HG03521 (cell line): Measurements from ENCODE around the gene CCNT2.
"Not testable (repeated sequence)": the region's sequence is repeated elsewhere in the genome, so short reads cannot be mapped to it uniquely, and the experiment has no call there.

Experiments used
- ATAC-seq: cut with Tn5 transposase; IDR thresholded peaks from one replicate; pipeline ENCODE4 v1.9.1; 2021; ENCODE audit warnings: mild to moderate bottlenecking, moderate library complexity; ENCODE audit not compliant: unreplicated experiment

Gene CCNT2

DNA sequence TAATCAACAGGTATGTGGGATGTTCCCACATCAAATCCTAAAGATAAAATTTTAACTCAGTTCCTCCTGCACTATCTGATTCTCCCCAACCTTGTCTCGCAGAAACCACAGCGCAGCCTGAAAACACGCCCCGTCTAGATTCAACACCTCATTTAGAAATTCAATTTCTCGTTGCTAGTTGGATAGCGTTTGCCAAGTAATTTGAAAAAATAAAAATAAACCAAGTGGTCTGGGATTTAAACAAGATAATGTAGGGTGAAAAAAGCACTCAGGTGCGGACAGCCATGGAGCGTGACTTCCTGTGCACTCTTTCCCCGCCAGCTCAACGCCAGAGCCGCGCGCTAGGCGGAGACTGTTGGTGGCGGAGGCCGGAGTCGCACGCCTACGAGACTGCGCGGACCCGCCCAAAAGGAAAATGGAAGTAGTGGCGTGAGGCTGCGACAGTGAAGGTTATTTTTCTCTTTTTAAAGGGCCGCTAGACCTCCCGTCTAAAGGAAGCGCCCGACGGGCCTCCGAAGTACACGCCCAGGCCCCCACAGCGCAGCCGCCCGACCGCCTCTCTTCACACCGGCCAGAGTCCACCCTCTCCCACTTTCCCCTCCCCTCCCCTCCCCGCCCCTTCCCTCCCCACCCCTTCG is 615 bp upstream of the CCNT2 start:
- ATAC-seq: peak; percentile 70

DNA sequence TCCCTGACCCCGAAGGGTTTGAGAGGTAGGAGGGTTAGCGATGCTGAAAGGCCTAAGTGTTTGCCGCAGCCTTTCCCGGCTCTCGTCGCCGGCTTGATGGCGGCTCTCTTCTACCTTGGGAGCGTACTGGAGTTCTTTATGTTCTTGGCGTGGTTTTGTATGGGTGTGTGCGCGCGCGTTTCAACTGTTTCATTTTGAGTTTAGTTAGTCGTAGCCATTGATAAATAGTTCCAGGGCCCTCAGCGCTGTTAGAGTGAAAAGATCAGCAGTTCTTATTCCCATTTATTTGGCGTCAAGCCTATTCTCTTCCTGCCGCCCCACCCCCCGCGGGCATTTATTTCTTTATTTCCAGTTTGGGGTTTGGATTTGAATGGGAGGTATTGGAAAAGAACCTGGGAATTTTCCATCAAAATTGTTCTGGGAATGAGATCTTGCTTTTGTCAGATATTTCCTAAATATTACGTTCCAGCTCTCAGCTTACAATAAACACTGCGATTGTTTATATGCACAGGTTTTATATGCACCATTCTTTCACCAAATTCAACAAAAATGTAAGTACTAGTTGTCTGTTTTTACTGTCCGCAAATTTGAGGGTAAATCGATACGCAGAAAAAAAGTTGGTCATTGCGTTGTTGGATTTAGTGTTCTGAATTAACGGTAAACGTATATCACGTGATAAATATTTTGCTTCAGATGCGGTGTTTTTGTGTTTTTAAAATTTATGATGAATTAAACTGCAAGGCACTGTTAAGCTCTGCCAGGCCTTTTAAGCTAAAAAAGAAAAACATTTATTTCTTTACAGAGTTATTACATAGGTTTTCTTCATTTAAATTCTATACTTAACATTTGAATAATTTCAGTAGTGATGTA is 954 bp downstream of the CCNT2 start:
- ATAC-seq: peak; percentile 0

DNA sequence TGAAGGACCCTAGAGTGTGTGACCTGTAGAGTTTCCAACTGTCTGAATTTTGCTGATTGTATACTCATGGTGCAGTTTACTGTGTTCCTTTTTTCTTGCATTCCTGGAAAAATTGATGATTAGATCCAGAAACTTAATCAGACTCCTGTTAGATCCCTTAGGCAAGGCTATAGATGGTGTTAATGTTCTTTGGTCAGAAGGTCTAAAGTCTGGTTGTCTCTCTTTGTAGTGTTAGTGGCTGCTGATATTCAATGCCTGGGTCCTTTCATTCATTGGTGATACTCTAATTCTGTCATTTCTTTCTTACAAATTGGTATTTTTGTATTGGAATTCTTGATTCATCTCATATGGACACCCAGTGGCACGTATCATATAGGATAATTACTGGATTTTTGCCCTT is 6.3 kb downstream of the CCNT2 start:
- ATAC-seq: no peak

DNA sequence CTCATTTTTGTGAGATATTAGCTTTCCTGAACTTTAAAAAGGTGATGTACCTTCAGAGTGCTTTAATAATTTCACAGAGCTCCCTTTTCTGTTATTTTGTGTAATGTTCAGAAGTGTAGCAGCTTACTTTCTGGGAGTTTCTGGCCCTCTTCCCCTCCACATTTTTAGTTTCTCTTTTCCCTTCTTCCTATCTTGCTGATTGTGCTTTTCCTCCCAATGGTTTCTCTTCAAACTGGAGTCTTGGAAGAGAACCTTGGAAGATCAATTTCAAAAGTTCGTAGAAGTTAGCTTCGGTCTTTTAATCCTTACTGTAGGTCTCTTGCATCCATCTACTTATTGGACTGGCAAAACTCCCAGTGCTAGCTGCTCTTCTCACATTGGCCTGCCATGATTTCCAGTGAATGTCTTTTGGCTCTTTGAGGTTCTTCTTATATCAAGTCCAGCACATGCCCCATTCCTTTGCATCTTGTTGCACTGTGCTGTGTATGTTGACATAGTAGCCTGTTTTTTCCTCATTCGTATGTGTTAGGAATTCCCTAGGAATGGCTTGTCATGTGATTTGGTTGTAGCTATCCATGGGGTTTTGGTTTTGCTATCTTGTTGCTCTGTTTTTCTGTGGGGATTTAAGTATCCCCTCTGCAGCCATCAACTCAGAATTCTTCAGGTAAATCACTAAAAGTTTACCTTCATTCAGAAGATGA is 7.8 kb downstream of the CCNT2 start:
- no peak for ATAC-seq

DNA sequence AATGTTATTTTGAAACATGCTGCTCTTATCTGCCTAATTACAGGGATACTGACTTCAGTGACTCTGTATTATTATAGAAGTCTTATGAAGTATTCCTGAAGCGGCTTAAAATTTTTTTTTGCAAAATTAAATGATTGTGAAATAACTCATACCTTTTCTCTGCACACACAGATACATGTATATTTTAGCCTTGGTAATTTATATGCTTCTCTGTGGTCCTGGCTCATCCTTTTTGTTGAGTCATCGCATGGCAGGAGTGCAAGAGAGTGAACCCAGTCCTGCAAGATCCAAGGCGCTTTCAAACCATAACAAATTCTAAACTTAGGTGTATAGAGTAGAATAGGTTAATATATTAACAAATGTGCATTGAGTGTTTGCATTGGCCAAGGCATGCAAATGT is 8.6 kb downstream of the CCNT2 start:
- ATAC-seq: no peak

DNA sequence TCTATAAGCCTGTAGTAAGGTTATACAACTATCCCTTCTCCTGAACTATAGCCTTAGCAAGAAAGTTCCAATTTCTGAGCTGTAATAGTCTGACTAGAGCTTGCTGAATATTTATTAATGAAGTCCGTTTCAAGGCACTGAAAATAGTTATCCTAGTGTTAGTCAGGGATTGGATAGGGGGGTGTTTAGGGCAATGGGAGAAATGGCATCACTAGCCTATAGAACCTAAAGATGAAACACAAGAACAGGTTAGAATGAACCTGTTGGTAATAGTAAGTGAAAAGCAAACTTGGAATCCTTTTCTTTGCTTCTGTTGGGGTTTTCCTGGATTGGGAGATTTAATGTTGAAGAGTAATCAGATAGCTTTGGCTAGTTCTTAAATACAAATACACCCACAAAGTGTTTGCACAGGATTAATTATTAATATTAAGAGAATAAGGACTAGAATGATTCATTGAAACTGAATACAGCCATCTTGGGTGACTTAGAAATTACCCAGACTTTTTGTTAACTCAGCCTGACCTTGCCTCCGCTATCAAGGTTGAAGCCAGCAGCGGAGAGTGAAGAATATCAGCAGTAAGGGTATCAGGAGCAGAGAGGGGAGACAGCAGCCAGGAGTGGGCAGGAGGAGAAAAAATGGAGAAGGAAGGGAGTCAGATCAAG is 14.4 kb downstream of the CCNT2 start:
- ATAC-seq: no peak

DNA sequence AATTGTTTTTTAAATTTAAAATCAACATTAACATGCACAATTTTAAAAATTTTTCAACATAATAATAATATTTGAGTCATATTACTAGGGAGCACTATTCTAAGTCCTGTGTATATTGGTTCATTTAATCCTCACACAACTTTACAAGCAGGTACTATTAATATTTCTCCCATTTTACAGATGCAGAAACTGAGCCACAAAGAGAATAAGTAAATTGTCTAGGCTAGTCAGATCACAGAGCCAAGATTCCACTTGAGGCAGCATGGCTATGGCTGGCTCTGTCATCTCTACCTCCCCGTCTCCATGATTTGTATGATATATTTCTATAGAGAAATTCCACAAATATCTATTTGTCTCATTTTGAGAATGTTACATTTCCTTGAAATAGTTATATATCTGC is 15.1 kb downstream of the CCNT2 start:
- ATAC-seq: no peak

DNA sequence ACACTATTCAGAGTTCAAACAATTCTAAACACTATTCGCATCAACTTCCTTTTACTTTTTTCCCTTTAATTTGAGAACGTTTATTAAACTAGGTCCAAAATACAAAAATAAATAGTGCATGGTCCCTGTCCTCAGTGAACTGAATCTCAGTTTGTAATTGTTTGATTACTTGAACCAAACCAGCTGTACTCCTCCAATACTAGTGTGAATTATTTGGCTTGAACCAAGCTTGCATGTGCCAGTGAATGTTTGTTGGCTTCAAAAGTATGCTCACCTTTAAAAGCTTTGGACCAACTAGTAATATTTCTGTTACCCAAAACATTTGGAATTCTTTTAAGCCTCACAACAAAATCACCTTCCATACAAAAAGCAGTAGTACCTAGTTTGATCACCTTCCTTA is 15.5 kb downstream of the CCNT2 start:
- no peak for ATAC-seq

DNA sequence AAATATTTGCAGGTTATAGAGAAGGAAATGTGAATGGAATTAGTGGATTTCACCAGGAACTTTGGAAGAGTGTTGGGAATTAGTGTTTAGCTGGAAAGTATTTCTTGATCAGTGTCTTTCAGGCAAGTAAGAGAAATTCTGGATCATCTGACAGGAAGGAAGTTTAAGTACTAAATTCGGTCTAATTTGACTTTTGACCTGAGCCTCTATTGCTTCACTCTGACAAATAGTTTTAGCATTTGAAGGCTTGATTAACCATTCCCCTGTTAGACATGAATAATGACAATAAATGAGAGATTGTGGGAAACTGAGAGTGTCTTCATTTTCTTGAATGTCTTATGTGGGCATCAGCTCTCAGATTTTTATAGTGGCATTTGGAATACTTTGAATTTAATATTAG is 16.0 kb downstream of the CCNT2 start:
- ATAC-seq: no peak

DNA sequence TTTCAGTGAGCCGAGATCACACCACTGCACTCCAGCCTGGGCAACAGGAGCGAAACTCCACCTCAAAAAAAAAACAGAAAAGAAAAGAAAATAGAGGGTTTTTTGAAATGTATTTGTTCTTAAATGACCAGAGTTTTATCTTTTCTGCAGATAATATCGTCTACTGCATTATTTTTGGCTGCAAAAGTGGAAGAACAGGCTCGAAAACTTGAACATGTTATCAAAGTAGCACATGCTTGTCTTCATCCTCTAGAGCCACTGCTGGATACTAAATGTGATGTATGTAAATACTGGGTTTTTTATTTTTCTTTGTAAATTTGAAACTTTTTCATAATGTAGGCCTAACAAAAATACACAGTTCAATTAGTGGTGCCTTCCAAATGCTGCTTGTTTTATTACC is 18.1 kb downstream of the CCNT2 start:
- no peak for ATAC-seq

DNA sequence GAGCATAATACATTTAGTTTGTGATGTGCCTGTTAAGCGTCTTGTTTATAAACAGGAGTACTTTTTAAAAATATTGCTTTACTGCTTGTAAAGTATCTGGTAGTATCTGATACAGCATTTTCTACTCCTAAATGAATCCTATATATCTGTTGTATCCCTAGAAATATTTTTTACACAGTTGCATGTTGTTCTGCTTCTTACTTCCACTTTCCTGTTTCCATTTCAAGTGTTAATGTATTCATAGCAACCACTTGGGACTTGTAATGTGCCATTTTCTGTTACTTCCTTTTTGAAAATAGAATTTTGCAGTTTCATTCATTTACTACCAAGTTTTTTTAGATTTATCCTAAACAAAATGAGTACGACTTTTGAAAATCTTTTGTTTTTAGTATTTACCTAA is 24.9 kb downstream of the CCNT2 start:
- ATAC-seq: peak; percentile 55

DNA sequence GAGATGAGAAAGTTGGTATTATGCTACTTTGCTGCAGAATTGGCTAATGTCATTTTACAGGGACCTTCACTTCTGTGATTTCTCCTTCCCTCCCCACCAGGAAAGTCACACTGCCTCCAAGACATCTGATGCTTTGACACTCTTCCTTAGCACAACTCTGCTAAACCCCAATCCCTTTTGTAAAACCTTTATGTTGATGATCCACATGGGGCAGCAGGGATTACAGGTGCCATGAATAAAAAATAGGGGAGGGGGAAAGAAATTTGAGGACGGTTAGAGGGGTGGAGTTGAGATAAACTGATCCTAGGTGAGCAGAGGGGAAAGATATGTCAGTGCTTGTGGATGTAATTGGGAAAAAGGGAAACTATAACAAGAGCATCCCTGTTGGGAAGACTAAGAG is 26.4 kb downstream of the CCNT2 start:
- ATAC-seq: no peak

DNA sequence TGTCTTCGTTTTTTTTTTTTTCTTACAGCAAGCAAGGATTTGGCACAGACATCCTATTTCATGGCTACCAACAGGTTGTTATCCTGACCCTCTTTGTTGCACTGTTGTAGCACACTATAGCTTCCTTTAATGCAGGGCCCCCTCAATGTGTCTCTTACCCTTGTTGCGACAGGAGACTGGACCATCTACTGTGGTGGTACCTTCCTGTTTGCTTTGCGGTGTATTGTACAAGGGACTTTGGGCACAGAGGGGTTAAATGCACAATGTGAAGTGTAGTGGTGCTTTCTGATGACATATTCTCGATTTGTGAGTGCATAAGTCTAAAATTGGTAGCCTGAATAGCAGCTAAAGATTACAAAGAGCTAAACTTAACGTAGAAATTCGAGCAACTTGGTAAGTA is 27.5 kb downstream of the CCNT2 start:
- ATAC-seq: no peak

DNA sequence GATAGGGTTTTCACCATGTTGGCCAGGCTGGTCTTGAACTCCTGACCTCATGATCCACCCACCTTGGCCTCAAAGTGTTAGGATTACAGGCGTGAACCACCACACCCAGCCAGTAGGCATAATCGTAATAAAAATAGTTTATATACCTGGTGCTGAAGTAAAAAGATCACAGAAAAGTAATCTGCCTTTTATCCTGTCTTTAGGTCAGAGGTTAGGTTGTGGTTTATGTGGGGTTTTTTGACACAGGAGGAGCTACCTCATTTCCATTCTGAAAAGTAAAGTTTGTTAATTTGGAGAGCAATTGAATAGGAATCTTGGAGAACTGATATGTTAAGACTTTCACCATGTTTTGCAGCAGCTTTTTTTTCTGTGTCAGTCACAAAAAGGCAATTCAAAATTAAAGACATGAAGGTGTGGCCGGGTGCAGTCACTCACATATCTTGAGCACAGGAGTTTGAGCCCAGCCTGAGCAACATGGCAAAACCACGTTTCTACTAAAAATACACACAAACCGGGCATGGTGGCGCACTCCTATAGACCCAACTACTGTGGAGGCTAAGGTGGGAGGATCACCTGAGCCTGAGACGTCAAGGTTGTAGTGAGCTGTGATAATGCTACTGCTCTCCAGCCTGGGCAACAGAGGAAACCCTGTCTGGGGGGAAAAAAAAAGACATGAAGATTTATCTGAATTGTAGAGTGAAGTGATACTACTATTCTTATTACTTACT is 31.5 kb downstream of the CCNT2 start:
- no peak for ATAC-seq

DNA sequence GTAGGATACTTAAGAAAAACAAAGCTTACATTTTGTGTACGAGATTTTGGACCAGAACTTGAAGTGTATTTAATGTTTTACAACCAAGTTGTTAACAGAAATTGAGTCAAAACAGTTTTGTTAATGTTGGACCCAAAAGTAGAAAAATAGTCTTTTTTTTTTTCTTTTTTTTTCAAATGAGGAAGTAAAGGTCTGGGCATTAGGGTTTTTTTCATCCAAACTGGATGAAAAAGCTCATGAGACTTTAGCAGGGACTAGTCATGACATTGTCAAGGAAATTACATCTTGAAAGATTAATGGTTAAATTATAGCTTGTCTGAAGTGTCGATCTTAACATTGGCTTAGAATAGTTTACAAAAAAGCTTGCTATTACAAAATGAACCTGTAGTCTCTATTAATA is 32.3 kb downstream of the CCNT2 start:
- no peak for ATAC-seq

DNA sequence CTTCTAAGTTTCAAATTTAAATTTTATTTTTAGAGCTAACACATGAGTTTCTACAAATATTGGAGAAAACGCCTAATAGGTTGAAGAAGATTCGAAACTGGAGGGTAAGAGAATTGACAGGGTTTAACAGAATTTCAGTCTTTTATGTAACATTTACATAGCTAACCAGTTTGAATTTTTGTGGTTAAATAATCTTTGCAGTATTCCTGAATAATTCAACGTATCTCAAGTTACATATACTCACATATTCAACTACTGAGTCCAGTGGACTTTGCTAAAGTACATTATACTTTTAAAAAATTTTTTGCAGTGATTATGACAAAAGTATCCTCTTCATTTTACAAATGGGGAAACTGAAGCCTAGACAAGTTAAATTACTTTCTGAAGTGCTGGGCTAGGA is 34.0 kb downstream of the CCNT2 start:
- ATAC-seq: no peak

DNA sequence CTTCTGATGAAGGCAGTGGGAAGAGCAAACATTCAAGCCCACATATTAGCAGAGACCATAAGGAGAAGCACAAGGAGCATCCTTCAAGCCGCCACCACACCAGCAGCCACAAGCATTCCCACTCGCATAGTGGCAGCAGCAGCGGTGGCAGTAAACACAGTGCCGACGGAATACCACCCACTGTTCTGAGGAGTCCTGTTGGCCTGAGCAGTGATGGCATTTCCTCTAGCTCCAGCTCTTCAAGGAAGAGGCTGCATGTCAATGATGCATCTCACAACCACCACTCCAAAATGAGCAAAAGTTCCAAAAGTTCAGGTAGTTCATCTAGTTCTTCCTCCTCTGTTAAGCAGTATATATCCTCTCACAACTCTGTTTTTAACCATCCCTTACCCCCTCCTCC is 35.4 kb downstream of the CCNT2 start:
- no peak for ATAC-seq

DNA sequence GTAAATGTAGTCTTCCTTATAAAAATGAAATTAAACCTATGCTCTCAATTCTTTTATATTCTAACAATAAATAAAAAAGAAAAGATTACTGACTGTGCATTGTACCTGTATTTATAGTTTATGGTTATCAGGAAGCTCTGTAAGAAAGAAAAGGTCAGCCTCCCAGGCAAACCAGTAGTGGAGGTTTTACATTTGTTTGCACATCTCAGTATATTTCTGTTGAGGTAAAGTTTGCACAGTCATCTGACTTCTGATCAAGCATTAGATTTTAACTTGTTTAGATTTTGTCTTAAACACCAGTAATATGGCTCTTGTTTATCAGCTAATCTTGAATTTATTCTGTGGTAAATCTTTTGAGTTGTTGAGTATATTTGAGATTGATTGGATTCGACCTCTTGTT is 37.1 kb downstream of the CCNT2 start:
- no peak for ATAC-seq

DNA sequence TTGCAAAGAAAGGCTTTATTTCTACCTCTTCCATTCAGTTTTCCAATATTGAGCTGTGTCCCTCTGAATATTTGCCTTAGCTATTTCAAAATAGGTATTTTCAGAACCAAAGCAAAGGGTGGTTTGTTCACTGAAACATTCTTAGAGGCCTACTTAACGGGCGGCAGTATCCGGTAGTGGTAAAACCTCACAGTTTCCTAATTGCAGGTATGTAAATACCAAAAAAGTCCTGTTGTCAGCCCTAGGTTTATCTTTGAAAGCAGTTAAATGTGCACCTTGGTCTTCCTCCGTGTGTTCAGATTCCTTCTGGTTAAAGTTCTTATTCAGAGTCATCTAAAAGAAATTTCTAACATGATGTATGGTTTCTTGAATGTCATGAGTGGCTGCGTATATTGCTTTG is 38.9 kb downstream of the CCNT2 start:
- no peak for ATAC-seq

DNA sequence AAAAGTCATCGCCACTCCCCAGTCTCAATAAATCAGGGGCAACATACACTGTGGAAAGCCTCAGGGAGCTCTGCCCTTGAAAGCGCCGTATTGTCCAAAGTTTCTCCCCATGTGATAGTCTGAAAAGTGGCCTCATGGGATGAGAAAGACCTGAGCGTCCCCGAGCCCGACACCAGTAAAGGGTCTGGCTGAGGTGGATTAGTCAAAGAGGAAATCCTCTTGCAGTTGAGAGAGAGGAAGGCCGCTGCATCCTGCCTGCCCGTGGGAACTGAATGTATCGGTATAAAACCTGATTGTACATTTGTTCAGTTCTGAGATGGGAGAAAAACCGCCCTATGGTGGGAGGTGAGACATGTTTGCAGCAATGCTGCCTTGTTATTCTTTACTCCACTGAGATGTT is 48.5 kb downstream of the CCNT2 start:
- ATAC-seq: not testable (repeated sequence)
